ENCODE measurements around the gene TFG.

GRCh38 chr3:100720426-100720825 is 11.1 kb downstream of the TFG start:
- TF ChIP-seq, protein P1, sequence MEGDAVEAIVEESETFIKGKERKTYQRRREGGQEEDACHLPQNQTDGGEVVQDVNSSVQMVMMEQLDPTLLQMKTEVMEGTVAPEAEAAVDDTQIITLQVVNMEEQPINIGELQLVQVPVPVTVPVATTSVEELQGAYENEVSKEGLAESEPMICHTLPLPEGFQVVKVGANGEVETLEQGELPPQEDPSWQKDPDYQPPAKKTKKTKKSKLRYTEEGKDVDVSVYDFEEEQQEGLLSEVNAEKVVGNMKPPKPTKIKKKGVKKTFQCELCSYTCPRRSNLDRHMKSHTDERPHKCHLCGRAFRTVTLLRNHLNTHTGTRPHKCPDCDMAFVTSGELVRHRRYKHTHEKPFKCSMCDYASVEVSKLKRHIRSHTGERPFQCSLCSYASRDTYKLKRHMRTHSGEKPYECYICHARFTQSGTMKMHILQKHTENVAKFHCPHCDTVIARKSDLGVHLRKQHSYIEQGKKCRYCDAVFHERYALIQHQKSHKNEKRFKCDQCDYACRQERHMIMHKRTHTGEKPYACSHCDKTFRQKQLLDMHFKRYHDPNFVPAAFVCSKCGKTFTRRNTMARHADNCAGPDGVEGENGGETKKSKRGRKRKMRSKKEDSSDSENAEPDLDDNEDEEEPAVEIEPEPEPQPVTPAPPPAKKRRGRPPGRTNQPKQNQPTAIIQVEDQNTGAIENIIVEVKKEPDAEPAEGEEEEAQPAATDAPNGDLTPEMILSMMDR (IDR thresholded peaks at IDR 0.05; ENCODE audit: low read depth, low read length, poor library complexity, severe bottlenecking), result no peak
- no peak for TF ChIP-seq EZH2phosphoT487 (IDR thresholded peaks at IDR 0.05; ENCODE audit: borderline replicate concordance, low read length)

All from DOHH2 (cell line).